ENCODE results near the gene GUCY1A2.

GUCY1A2 gene

GRCh38 chr11:107014871-107015270, 3.4 kb downstream of the GUCY1A2 start:
- no peak overlapping the region for H3K27ac ChIP-seq
- TF ChIP-seq CTCF (conservative IDR thresholded peaks at IDR 0.05): no peak

GRCh38 chr11:107011977-107012376, 6.3 kb downstream of the GUCY1A2 start:
- no peak overlapping the region for H3K27ac ChIP-seq
- no peak for TF ChIP-seq CTCF (conservative IDR thresholded peaks at IDR 0.05)

- no peak overlapping the region for H3K27ac ChIP-seq
- TF ChIP-seq CTCF (conservative IDR thresholded peaks at IDR 0.05): peak; percentile 56
These were observed 9.1 kb downstream of the GUCY1A2 start for GRCh38 chr11:107009190-107009589.

- TF ChIP-seq CTCF (conservative IDR thresholded peaks at IDR 0.05): no peak
- peak overlapping the region; percentile 89 for H3K27ac ChIP-seq
These were observed 12.0 kb downstream of the GUCY1A2 start for GRCh38 chr11:107006076-107006833.

GRCh38 chr11:106999196-106999595, 19.1 kb downstream of the GUCY1A2 start:
- TF ChIP-seq CTCF (conservative IDR thresholded peaks at IDR 0.05): no peak
- no peak overlapping the region for H3K27ac ChIP-seq

- TF ChIP-seq CTCF (conservative IDR thresholded peaks at IDR 0.05): no peak
- H3K27ac ChIP-seq: no peak overlapping the region
These were observed 19.4 kb downstream of the GUCY1A2 start for GRCh38 chr11:106998916-106999188.

GRCh38 chr11:106998116-106998915, 20.0 kb downstream of the GUCY1A2 start:
- no peak for TF ChIP-seq CTCF (conservative IDR thresholded peaks at IDR 0.05)

More at GRCh38 chr11:106998116-106998915, 20.0 kb downstream of the GUCY1A2 start:
- no peak overlapping the region for H3K27ac ChIP-seq
